PC-3 (cell line): Measurements from ENCODE around the gene TBX3. TPM values are rescaled to one million over a fixed set of nuclear protein-coding genes. Genes with fewer than 3 reads are reported as not detected.

ENCODE experiments used
- ATAC-seq: fragments of 200-7000 bp; cut with Tn5 transposase; 2 replicates; pipeline ENCODE4 v1.9.1; 2020; ENCODE audit warnings: mild to moderate bottlenecking, moderate library complexity
- BruUV-seq: library from RNA; stranded (reverse); fragments of 400-500 nt; replicated peaks from 2 replicates; lab custom pipeline; 2021; lab: Mats Ljungman, UMichigan
- CTCF ChIA-PET: fragments of 300-600 bp; sonication (Branson Sonifier 250); formaldehyde crosslinking; loops from one replicate; lab custom pipeline; 2022; ENCODE audit warnings: antibody characterized with exemption; lab: Charles Lee
- POLR2A ChIA-PET: fragments of 300-600 bp; sonication (Branson Sonifier 250); formaldehyde crosslinking; loops from one replicate; lab custom pipeline; 2022; ENCODE audit warnings: antibody characterized with exemption; ENCODE audit not compliant: unreplicated experiment; lab: Charles Lee
- DNase-seq: peaks from one replicate; pipeline ENCODE4 v3.0.0-alpha.2; 2015
- H2AFZ ChIP-seq: fragments of 300-600 bp; sonication (generic); 2 replicates; pipeline ENCODE4 v1.6.0; 2016; ENCODE audit warnings: antibody characterized with exemption, low read length
- H3F3A ChIP-seq: fragments of 300-600 bp; sonication (generic); one replicate; pipeline ENCODE4 v1.6.0; 2017; ENCODE audit warnings: antibody characterized with exemption, low read length, control low read depth, mild to moderate bottlenecking; ENCODE audit not compliant: unreplicated experiment
- H3K27ac ChIP-seq: fragments of 300-600 bp; sonication (generic); 2 replicates; pipeline ENCODE4 v1.5.1; 2016; ENCODE audit warnings: mild to moderate bottlenecking, low read length
- H3K27me3 ChIP-seq: fragments of 300-600 bp; sonication (generic); 2 replicates; pipeline ENCODE4 v1.6.1; 2016; ENCODE audit warnings: low read length, mixed read lengths
- H3K36me3 ChIP-seq: fragments of 300-600 bp; sonication (generic); 2 replicates; pipeline ENCODE4 v1.6.1; 2016; ENCODE audit warnings: low read depth, mixed run types, low read length, mixed read lengths
- H3K4me1 ChIP-seq: fragments of 300-600 bp; sonication (generic); 2 replicates; pipeline ENCODE4 v1.5.1; 2016; ENCODE audit warnings: low read length; ENCODE audit not compliant: insufficient read depth
- H3K4me2 ChIP-seq: fragments of 300-600 bp; sonication (generic); 2 replicates; pipeline ENCODE4 v1.6.0; 2016; ENCODE audit warnings: low read length
- H3K4me3 ChIP-seq: fragments of 300-600 bp; sonication (generic); 2 replicates; pipeline ENCODE4 v1.5.1; 2016; ENCODE audit warnings: mild to moderate bottlenecking, low read length, mixed read lengths
- H3K79me2 ChIP-seq: fragments of 300-600 bp; sonication (generic); 2 replicates; pipeline ENCODE4 v1.6.1; 2017; ENCODE audit warnings: low read length, mixed read lengths
- H3K9ac ChIP-seq: fragments of 300-600 bp; sonication (generic); 2 replicates; pipeline ENCODE4 v1.6.0; 2016; ENCODE audit warnings: mild to moderate bottlenecking, low read length
- H3K9me2 ChIP-seq: fragments of 300-600 bp; sonication (generic); replicated peaks from 2 replicates; pipeline ENCODE4 v1.6.1; 2016; ENCODE audit warnings: mixed run types, low read length, mixed read lengths
- H3K9me3 ChIP-seq: fragments of 300-600 bp; sonication (generic); 2 replicates; pipeline ENCODE4 v1.6.1; 2016; ENCODE audit warnings: low read length, mixed read lengths
- H4K20me1 ChIP-seq: fragments of 300-600 bp; sonication (generic); 2 replicates; pipeline ENCODE4 v1.6.1; 2016; ENCODE audit warnings: low read length, mixed read lengths
- CTCF ChIP-seq: fragments of 300-600 bp; sonication (generic); conservative IDR thresholded peaks from 2 replicates; pipeline ENCODE4 v1.5.1; 2017; ENCODE audit warnings: antibody characterized with exemption, low read depth, mild to moderate bottlenecking, low read length
- EZH2 ChIP-seq: fragments of 300-600 bp; sonication (generic); IDR thresholded peaks from one replicate; pipeline ENCODE4 v1.6.1; 2017; ENCODE audit warnings: antibody characterized with exemption, mild to moderate bottlenecking, low read length; ENCODE audit not compliant: unreplicated experiment
- EZH2phosphoT487 ChIP-seq: fragments of 300-600 bp; sonication (generic); IDR thresholded peaks from 2 replicates; pipeline ENCODE4 v1.6.1; 2018; ENCODE audit warnings: mild to moderate bottlenecking, antibody characterized with exemption, low read length, borderline replicate concordance
- intact Hi-C: fragments of 100-400 bp; cut with micrococcal nuclease; formaldehyde crosslinking; loops from 2 replicates; pipeline ENCODE4 v1.9.0; 2023
- total RNA-seq: library from RNA; depleted of rRNA; stranded (reverse); fragments of >200 nt; gene quantifications from 2 replicates; pipeline ENCODE4 v1.2.3, GENCODE V29; 2014

TBX3 gene
- total RNA-seq, 1 experiment from 2014 or later = 89.4 TPM

DNA sequence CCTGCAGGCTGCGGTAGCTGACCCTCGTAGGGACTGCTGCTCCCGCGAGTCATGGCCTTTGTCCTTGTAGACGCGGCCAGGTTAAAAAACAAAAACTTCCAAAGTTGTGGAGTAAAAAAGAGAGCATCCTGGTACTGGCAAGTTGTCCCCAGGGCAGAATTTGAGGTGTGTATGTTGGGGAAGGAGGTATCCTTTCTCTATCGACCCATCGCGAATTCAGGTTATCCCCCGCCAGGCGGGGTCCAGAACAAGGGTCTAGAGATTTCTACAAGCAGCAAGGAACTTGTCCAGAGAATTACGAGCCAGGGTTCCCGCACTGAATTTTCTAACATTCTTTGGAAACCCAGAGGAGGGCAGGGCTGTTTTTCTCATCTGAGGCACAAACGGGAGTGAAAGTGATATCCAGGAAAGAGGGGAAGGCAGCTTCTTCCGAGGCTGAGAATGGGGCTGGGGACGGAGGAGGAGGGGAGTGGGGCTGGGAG lies 16.3 kb downstream of the TBX3 start:
- H3K36me3 ChIP-seq = no peaks in the 10 kb centered on the region
- peaks cover 14% of the 10 kb centered on the region for H3F3A ChIP-seq
- H3K4me3 ChIP-seq = peak overlapping the region; percentile 65
- peak overlapping the region; percentile 75 for H2AFZ ChIP-seq
- peaks cover 77% of the 10 kb centered on the region for H3K4me1 ChIP-seq
- H3K9me3 ChIP-seq = no peaks in the 10 kb centered on the region
- TF ChIP-seq EZH2 = no peak
- no peak for TF ChIP-seq CTCF
- TF ChIP-seq EZH2phosphoT487 = no peak
- BruUV-seq = no TSS peak
- no peaks in the 10 kb centered on the region for H4K20me1 ChIP-seq
- CTCF ChIA-PET = interaction anchor here (0.6 to 0.8 kb wide), 2 partner anchors 16 to 250 kb away, joined by 6 to 9 read pairs; no protein-coding TSS in a partner anchor
- peak overlapping the region; percentile 83 for H3K9ac ChIP-seq
- intact Hi-C loops = loop anchor here (1.0 to 10.0 kb wide), 11 partner anchors 146 to 1833 kb away; no protein-coding TSS in a partner anchor
- peaks cover 41% of the 10 kb centered on the region for H3K79me2 ChIP-seq
- H3K27me3 ChIP-seq = no peaks in the 10 kb centered on the region
- DNase-seq = no peak
- H3K4me2 ChIP-seq = peak overlapping the region; percentile 92
- H3K9me2 ChIP-seq = no peaks in the 10 kb centered on the region
- ATAC-seq = no peak; the same call in 1 of the 2 replicates
- POLR2A ChIA-PET = no interaction called here
- peak overlapping the region; percentile 66 for H3K27ac ChIP-seq

DNA sequence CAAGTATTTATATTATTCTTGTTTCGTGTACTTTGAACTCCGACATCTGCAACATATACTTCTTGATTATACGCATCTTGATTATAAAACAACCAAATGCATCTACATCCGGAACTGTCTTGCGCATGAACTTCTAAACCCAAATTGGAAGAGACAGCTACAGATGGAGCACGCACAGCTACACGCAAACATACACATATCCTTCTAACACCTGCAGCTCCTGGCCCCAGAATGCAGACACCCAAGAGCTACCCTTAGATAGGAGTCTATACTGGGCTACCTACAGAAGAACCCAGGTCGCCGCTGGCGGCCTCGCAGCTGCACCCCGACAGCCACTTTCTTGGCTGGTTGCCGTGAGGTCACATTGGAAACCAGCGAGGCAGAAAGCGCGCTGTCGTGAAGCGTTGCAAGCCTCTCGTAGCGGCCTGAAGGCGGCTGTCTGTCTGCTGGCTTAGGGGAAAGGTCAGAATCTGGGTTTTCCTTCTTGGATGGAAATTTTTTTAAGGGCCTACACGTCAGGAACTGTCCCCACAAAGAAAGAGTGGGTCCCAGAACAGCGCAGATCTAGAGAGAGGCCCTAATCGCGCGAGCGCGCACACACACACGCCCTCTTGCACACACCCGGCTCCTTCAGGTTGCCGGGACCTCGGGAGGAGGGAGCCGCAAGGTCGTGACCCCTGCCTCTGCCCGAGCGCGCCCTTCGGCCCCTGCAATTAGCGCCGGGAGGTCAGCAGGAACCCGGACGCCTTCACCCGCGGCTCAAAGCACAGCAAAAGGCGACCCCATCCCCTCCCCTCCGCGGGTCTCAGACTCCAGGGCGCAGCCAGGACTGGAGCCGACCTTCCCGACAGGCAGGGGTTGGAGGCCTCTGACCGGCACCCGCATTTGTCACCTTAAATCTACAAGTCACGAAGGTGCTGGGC lies 17.0 kb downstream of the TBX3 start:
- Histone ChIP-seq H3F3A (peaks cover 14% of the 10 kb centered on the region), H3K4me2 (peak overlapping the region; percentile 92), H2AFZ (peak overlapping the region; percentile 75), H3K4me1 (peaks cover 75% of the 10 kb centered on the region), H3K9me2 (no peaks in the 10 kb centered on the region), H3K36me3 (no peaks in the 10 kb centered on the region), H3K9ac (peak overlapping the region; percentile 83), H3K4me3 (peak overlapping the region; percentile 65), H3K9me3 (no peaks in the 10 kb centered on the region), H3K27me3 (no peaks in the 10 kb centered on the region), H4K20me1 (no peaks in the 10 kb centered on the region), H3K27ac (peak overlapping the region; percentile 66), H3K79me2 (peaks cover 34% of the 10 kb centered on the region)
- BruUV-seq = no TSS peak
- ChIA-PET POLR2A (interaction anchor here (0.6 kb wide), 1 partner anchor 518 kb away, joined by 3 read pairs; no protein-coding TSS in a partner anchor), CTCF (interaction anchor here (0.6 to 1.2 kb wide), 2 partner anchors 17 kb away, joined by 7 to 9 read pairs; partner anchors contain the start of gene TBX3)
- TF ChIP-seq EZH2 = no peak
- TF ChIP-seq EZH2phosphoT487 = no peak
- TF ChIP-seq CTCF = no peak
- ATAC-seq (no peak), DNase-seq (peak; percentile 34)
- intact Hi-C loops = loop anchor here (10.0 kb wide), 1 partner anchor 1832 kb away; no protein-coding TSS in a partner anchor
